Hippocampal formation (tissue), 2 donors: Measurements from ENCODE around the gene ZNF574.
A peak's percentile ranks its signal among the peaks of the same experiment; 100 is the strongest.

Source experiments
- DNase-seq, 2 donors: peaks; one replicate each; lab custom pipeline; 2025; lab: John Stamatoyannopoulos, UW

Gene ZNF574

GRCh38 chr19:42059196-42059595 lies 16.8 kb upstream of the ZNF574 start:
- DNase-seq: no peak

- no peak for DNase-seq
These were observed 15.8 kb upstream of the ZNF574 start for GRCh38 chr19:42060117-42060516.

- no peak for DNase-seq
These were observed 13.6 kb upstream of the ZNF574 start for GRCh38 chr19:42062381-42062780.

GRCh38 chr19:42064432-42064831 lies 11.5 kb upstream of the ZNF574 start:
- DNase-seq: no peak

GRCh38 chr19:42065051-42065450 lies 10.9 kb upstream of the ZNF574 start:
- no peak for DNase-seq

GRCh38 chr19:42065511-42065910 lies 10.5 kb upstream of the ZNF574 start:
- no peak for DNase-seq

- peak in 1 of 2 donors; percentile 14 for DNase-seq
These were observed 9.8 kb upstream of the ZNF574 start for GRCh38 chr19:42066075-42066754.

- no peak for DNase-seq
These were observed 8.6 kb upstream of the ZNF574 start for GRCh38 chr19:42067315-42067888.

GRCh38 chr19:42068361-42068755 lies 7.6 kb upstream of the ZNF574 start:
- DNase-seq: no peak

- no peak for DNase-seq
These were observed 7.0 kb upstream of the ZNF574 start for GRCh38 chr19:42068756-42069571.

GRCh38 chr19:42069619-42070351 lies 6.2 kb upstream of the ZNF574 start, which contains the start of gene GRIK5:
GRIK5 (minus strand) TSS chr19:42070206; CDS start chr19:42065770, 4,436 bp downstream.
- DNase-seq: no peak

- no peak for DNase-seq
These were observed 4.7 kb upstream of the ZNF574 start for GRCh38 chr19:42071247-42071646.

GRCh38 chr19:42074513-42075363 lies 1.2 kb upstream of the ZNF574 start:
- no peak for DNase-seq

GRCh38 chr19:42075364-42075615 lies 676 bp upstream of the ZNF574 start:
- no peak for DNase-seq

- DNase-seq: no peak
These were observed 496 bp downstream of the ZNF574 start for GRCh38 chr19:42076380-42076944.

GRCh38 chr19:42078058-42078457 lies 2.1 kb downstream of the ZNF574 start:
- no peak for DNase-seq

GRCh38 chr19:42078538-42079275 lies 2.7 kb downstream of the ZNF574 start:
- no peak for DNase-seq

GRCh38 chr19:42079276-42079669 lies 3.3 kb downstream of the ZNF574 start:
- no peak for DNase-seq

- DNase-seq: no peak
These were observed 4.2 kb downstream of the ZNF574 start for GRCh38 chr19:42079886-42080763.
